ENCODE data around the gene OSGEP.
"Not testable (repeated sequence)": the region's sequence is repeated elsewhere in the genome, so short reads cannot be mapped to it uniquely, and the experiment has no call there.

The OSGEP gene

DNA sequence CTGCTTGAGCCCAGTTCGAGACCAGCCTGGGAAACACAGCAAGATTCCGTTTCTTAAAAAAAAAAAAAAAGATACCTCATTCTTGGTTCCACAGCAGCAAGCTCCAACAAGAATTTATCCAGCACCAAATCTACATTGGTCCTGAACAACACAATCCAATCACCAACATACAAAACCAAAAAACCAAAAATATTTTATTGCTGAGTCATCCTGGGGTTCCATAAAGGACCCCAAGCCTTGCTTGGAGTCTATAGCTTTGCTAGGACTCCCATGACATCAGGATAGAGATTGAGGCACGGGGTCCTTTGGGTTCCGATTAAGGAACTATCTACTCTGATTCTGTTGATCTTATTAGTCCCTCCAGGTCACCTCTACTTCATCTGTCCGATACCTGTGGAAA, 7.7 kb downstream of the OSGEP start:
- DNase-seq (ENCODE audit: low spot score), result no peak
- TF ChIP-seq, protein P1, sequence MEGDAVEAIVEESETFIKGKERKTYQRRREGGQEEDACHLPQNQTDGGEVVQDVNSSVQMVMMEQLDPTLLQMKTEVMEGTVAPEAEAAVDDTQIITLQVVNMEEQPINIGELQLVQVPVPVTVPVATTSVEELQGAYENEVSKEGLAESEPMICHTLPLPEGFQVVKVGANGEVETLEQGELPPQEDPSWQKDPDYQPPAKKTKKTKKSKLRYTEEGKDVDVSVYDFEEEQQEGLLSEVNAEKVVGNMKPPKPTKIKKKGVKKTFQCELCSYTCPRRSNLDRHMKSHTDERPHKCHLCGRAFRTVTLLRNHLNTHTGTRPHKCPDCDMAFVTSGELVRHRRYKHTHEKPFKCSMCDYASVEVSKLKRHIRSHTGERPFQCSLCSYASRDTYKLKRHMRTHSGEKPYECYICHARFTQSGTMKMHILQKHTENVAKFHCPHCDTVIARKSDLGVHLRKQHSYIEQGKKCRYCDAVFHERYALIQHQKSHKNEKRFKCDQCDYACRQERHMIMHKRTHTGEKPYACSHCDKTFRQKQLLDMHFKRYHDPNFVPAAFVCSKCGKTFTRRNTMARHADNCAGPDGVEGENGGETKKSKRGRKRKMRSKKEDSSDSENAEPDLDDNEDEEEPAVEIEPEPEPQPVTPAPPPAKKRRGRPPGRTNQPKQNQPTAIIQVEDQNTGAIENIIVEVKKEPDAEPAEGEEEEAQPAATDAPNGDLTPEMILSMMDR (IDR thresholded peaks at IDR 0.05; ENCODE audit: borderline replicate concordance, control extremely low read depth, extremely low read depth, insufficient read depth, missing control alignments), result no peak
- in situ Hi-C loops (cut with MboI; ENCODE audit: low sequenced_read_pairs, unreplicated experiment), result no loop called here

DNA sequence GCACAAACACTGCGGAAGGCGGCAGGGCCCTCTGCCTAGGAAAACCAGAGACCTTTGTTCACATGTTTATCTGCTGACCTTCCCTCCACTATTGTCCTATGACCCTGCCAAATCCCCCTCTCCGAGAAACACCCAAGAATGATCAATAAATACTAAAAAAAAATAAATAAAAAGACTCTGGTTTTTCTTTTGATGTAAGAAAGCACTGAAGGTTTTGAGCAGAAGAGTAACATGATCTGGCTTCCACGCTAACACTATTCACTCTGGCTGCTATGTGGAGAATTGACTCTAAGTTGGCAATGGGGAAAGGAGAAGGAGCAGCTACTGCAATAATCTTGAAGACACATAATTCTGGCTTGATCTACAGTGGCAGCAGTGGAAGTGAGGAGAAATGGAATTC, 11.0 kb downstream of the OSGEP start:
- DNase-seq (ENCODE audit: low spot score); in situ Hi-C loops (cut with MboI; ENCODE audit: low sequenced_read_pairs, unreplicated experiment): not testable (repeated sequence)

DNA sequence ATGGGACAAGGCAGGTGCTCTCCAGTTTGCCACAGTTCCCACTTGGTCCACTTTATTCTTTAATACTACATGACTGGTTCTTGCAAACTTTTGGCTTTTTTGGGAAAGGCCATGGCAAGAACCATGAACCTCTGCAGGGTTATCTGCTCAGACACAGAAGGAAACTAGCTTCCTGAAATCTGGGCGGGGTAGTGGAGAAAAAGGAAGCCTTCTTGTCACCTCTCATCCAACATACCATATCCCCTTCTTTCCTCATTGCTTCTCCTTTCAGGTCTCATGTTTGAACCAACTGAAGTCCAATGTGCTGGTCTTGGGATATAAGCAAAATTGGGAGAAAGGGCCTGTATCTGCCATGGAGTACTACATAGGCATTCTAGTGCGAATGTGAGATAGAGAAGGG, 13.2 kb downstream of the OSGEP start:
- TF ChIP-seq, protein P1 (IDR thresholded peaks at IDR 0.05; ENCODE audit: borderline replicate concordance, control extremely low read depth, extremely low read depth, insufficient read depth, missing control alignments), result no peak
- in situ Hi-C loops (cut with MboI; ENCODE audit: low sequenced_read_pairs, unreplicated experiment), result no loop called here
- DNase-seq (ENCODE audit: low spot score), result no peak

DNA sequence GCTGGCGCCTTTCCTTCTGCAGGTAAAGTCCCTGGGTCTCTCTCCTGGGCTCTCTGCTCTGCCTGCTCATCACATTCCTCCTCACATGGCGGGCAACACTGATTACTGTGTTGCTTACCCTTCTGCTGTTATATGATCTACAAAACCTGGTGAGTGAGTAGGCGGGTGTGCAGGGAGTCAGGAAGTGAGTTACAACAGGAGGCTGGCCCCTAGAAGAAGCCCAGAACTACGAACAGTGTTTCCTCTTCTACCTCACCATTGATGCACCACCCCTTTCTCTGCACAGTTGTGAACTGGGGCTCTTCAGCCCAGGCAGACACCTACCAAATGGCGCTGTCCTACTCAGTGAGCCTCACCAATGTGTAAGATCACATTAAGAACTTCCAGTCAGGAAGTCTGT, 13.7 kb downstream of the OSGEP start:
- in situ Hi-C loops (cut with MboI; ENCODE audit: low sequenced_read_pairs, unreplicated experiment), result no loop called here

DNA sequence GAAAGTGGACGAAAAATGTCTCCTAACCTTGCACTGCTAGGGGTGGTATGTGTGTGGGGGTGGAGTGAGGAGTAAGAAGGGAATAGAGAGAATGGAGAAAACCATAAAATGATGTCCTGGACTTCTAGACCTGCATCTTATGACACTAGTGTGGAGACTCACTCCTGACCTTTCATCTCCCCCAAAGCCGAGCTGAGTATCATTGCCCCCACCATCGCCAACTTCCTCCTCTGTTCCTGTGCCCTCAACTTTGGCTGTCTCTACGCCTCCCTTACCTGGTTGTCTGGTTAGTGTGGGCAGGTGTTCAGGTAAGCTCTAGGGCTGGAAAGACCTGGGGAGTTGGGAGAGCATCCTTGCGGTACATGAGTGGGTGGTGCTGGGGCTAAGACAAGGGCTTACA, 14.1 kb downstream of the OSGEP start:
- in situ Hi-C loops (cut with MboI; ENCODE audit: low sequenced_read_pairs, unreplicated experiment), result no loop called here
- DNase-seq (ENCODE audit: low spot score), result no peak
- TF ChIP-seq, protein P1 (IDR thresholded peaks at IDR 0.05; ENCODE audit: borderline replicate concordance, control extremely low read depth, extremely low read depth, insufficient read depth, missing control alignments), result no peak

More for the DNA sequence above, 13.7 kb downstream of the OSGEP start:
- no peak for DNase-seq (ENCODE audit: low spot score)
- TF ChIP-seq, protein P1 (IDR thresholded peaks at IDR 0.05; ENCODE audit: borderline replicate concordance, control extremely low read depth, extremely low read depth, insufficient read depth, missing control alignments), result no peak

DNA sequence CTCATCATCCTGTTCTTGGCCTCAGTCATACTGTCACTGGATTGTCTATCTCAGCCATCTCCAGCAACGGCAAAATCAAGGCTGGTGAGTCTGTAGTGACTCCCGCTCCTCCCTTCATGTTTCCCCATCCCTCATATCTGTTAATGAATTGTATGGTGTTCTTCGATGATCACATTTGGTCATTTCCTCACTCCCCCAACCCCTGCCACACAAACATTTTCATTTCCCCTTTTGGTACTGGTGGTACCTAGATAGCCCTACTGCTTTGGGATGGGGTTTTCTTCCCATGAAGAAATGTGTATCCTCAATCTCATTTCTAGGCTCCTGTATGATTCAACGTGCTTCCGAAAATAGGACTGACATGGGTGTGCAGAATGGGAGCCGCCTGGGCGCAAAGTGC, 15.9 kb downstream of the OSGEP start:
- no peak for DNase-seq (ENCODE audit: low spot score)
- in situ Hi-C loops (cut with MboI; ENCODE audit: low sequenced_read_pairs, unreplicated experiment), result no loop called here
- TF ChIP-seq, protein P1 (IDR thresholded peaks at IDR 0.05; ENCODE audit: borderline replicate concordance, control extremely low read depth, extremely low read depth, insufficient read depth, missing control alignments), result no peak

DNA sequence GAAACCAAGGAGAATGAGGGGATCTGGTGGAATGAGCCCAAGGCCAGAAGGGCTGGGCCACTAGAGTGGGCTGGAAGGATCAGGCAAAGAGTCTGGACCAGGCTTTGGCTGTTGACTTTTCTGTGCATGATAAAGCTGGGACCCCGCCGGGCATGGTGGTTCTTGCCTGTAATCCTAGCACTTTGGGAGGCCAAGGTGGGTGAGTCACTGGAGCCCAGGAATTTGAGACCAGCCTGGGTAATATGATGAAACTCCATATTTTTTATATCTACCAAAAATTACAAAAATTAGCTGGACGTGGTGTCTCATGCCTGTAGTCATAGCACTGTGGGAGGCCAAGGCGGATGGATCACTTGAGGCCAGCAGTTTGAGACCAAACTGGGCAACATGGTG, 18.3 kb downstream of the OSGEP start:
- no peak for DNase-seq (ENCODE audit: low spot score)
- in situ Hi-C loops (cut with MboI; ENCODE audit: low sequenced_read_pairs, unreplicated experiment), result no loop called here
- TF ChIP-seq, protein P1 (IDR thresholded peaks at IDR 0.05; ENCODE audit: borderline replicate concordance, control extremely low read depth, extremely low read depth, insufficient read depth, missing control alignments), result no peak

Measured in GM13976 (cell line).